Mesodermal cell (in vitro differentiated cells): ENCODE data around the gene RABEP2.

Source experiments
- H3K27ac ChIP-seq: 2 replicates; pipeline ENCODE4 v1.7.0; 2013; ENCODE audit warnings: mild to moderate bottlenecking, low read depth, low read length, moderate library complexity; ENCODE audit not compliant: severe bottlenecking
- H3K36me3 ChIP-seq: 2 replicates; pipeline ENCODE4 v1.7.1; 2013; ENCODE audit warnings: mild to moderate bottlenecking, low read length, moderate library complexity; ENCODE audit not compliant: control insufficient read depth, insufficient read depth
- H3K4me1 ChIP-seq: one replicate; pipeline ENCODE4 v1.7.1; 2013; ENCODE audit warnings: mild to moderate bottlenecking, low read length; ENCODE audit not compliant: insufficient read depth, control insufficient read depth, poor library complexity, severe bottlenecking
- H3K4me3 ChIP-seq: 2 replicates; pipeline ENCODE4 v1.7.0; 2013; ENCODE audit warnings: low read length, control low read depth, mild to moderate bottlenecking; ENCODE audit not compliant: insufficient read depth, poor library complexity, severe bottlenecking; ENCODE audit errors: extremely low read depth
- H3K9me3 ChIP-seq: 2 replicates; pipeline ENCODE4 v1.7.1; 2013; ENCODE audit warnings: mild to moderate bottlenecking, low read length, moderate library complexity; ENCODE audit not compliant: control insufficient read depth
- WGBS, 2 experiments: methylation state at CpG; one replicate each; pipeline ENCODE4 v1.1.5; 2013; ENCODE audit warnings: missing lambda C conversion rate in 2 of 2; ENCODE audit not compliant: insufficient coverage in 2 of 2; 5-methylcytosine and 5-hydroxymethylcytosine counted together

The RABEP2 gene

DNA sequence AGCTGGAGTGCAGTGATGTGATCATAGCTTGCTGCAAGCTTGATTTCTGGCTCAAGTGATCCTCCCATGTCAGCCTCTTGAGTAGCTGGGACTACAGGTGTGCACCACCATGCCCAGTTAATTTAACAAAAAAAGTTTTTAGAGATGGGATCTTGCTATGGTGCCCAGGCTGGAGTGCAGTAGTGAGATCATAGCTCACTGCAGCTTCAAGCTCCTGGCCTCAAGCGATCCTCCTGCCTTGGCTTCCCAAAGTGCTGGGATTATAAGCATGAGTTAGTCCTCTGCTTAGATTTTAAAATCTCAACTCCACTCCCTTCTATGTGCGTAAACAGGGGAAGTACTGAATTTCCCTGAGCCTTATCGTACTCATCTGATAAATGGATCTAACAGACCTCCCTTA is 6.3 kb downstream of the RABEP2 start:
- Histone ChIP-seq H3K4me1 (no peaks in the 10 kb centered on the region), H3K27ac (no peak overlapping the region), H3K4me3 (no peak overlapping the region), H3K36me3 (peaks cover 40% of the 10 kb centered on the region), H3K9me3 (no peaks in the 10 kb centered on the region)
- WGBS, 2 experiments: 90 to 97% methylated on average over 3 of the region's 3 CpGs

DNA sequence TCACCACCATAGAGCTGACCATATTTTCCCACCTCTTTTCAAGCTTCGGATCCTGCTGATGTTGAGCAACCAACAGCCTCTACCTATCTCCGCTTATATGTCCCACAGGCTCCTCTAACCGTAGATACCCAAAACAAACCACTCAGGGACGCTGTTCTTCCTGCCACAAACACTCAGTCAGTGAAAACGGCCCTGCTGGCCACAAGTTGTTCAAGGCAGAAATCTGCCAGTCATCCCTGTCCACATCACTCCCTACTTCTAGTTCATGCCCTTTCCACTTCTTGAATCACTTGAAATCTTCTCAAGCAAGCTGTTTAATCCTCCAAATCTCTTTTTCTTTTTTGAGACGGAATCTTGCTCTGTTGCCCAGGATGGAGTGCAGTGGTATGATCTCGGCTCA is 7.9 kb downstream of the RABEP2 start:
- Histone ChIP-seq H3K27ac (no peak overlapping the region), H3K4me1 (no peaks in the 10 kb centered on the region), H3K36me3 (peaks cover 40% of the 10 kb centered on the region), H3K4me3 (no peak overlapping the region), H3K9me3 (no peaks in the 10 kb centered on the region)
- 91 to 97% methylated on average over 6 to 7 of the region's 7 CpGs for WGBS, 2 experiments

DNA sequence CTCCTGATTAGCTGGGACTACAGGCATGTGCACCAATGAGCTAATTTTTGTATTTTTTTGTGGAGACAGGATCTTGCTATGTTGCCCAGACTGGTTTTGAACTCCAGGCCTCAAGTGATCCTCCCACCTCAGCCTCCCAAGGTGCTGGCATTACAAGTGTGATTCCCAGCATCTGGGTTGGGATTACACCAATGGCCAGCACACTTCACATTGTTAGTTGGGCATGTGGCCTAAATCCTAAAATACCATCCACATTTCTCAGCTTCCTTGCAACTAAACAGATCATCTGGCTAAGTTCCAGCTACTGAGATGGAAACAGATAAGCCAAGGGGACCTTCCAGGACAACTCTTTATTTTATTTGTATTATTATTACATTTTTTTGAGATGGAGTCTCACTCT is 9.9 kb downstream of the RABEP2 start:
- H3K4me3 ChIP-seq: no peak overlapping the region
- H3K36me3 ChIP-seq: peaks cover 42% of the 10 kb centered on the region
- H3K27ac ChIP-seq: no peak overlapping the region
- H3K9me3 ChIP-seq: no peaks in the 10 kb centered on the region
- H3K4me1 ChIP-seq: no peaks in the 10 kb centered on the region

DNA sequence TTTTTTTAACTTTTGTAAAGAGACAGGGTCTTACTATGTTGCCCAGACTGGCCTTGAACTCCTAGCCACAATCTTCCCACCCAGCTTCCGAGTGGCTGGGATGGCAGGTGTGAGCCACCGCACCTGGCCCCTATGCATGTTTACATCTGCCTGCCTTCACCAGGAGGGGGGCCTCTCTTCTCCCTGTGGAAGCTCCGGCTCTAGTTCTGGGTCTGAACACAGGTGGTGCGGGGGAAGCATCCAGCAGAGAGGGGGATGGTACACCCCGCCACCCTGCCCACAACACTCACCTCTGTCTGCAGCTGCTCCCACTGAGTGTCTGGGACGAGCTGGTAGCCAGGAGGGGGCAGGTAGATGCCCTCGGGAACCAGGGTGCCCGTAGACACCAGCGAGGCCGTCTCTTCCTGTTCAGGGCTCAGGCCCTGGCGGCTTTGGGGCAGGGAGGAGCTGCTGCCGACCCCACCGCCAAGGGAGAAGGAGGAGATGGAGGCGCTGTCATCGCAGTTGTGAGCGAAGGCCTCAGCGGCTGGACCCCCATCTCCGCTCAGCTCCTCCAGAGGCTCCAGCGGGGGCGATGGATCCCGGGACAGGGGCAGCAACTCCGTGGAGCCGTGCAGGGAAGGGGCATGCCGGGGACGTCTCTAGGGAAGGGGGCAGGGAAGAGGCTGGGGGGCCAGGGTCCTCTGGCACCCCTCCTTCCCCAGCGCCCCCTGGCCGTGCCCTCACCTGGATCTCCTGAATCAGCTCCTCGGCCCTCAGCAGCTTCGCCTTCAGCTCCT is 10.9 kb downstream of the RABEP2 start:
- no peak overlapping the region for H3K4me3 ChIP-seq
- no peaks in the 10 kb centered on the region for H3K4me1 ChIP-seq
- no peak overlapping the region for H3K27ac ChIP-seq
- no peaks in the 10 kb centered on the region for H3K9me3 ChIP-seq
- H3K36me3 ChIP-seq: peaks cover 40% of the 10 kb centered on the region
- WGBS, 2 experiments: 95 to 98% methylated on average over 18 to 26 of the region's 29 CpGs

DNA sequence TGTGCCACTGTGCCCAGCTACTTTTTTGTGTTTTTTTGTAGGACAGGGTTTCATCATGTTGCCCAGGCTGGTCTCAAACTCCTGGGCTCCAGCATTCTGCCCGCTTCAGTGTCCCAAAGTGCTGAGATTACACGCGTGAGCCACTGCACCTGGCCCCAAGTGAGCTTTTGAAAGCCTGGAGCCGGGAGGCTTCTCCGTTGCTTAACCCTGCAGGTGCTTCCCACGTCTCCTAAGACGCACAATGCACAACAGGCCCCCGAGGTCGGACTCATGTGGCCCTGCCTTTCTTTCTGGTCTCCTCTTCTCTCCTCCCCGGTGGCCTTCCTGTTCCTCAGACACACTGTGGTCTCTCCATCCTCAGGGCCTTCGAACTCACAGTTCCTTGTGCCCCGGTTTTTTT is 12.5 kb downstream of the RABEP2 start:
- Histone ChIP-seq H3K4me1 (no peaks in the 10 kb centered on the region), H3K27ac (no peak overlapping the region), H3K36me3 (peaks cover 35% of the 10 kb centered on the region), H3K9me3 (no peaks in the 10 kb centered on the region), H3K4me3 (no peak overlapping the region)
- 89 to 96% methylated on average over 12 of the region's 12 CpGs for WGBS, 2 experiments

DNA sequence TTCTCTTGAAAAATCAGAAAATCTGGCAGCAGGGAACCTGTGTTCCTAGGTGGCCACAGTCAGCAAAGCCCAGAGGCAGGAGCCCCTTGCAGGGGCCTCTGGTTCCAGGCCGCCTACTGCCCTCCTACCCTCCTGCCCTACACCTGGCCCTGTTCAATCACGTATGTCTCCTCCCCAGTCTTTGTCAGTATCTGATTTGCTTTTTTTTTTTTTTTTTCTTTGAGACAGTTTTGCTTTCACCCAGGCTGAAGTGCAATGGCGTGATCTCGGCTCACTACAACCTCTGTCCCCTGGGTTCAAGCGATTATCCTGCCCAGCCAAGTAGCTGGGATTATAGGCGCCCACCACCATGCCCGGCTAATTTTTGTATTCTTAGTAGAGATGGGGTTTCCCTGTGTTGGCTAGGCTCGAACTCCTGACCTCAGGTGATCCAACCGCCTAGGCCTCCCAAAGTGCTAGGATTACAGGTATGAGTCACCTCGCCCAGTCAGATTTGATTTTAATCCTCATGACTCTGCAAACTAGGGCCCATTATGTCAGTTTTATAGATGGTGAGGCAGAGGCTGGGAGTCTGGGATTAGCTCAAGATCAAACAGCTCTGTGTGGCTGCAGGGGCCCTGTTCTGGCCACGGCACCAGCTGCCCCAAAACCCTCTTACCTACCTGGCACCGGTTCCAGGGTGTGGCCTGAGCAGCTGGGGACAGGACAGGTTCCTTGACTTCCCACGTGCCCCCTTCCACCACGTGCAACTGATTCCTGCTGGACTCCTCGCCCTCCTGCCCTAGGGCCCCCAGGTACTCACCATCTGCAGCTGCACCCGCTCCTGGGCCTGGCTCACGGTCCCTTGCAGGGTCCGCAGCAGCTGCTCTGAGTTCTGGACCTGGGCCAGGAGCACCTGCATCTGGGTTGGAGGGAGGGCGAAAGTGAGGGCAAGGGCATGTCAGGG is 14.7 kb downstream of the RABEP2 start:
- Histone ChIP-seq H3K4me1 (no peaks in the 10 kb centered on the region), H3K27ac (no peak overlapping the region), H3K4me3 (no peak overlapping the region), H3K36me3 (peaks cover 21% of the 10 kb centered on the region), H3K9me3 (no peaks in the 10 kb centered on the region)
- 93 to 97% methylated on average over 15 to 16 of the region's 19 CpGs for WGBS, 2 experiments

DNA sequence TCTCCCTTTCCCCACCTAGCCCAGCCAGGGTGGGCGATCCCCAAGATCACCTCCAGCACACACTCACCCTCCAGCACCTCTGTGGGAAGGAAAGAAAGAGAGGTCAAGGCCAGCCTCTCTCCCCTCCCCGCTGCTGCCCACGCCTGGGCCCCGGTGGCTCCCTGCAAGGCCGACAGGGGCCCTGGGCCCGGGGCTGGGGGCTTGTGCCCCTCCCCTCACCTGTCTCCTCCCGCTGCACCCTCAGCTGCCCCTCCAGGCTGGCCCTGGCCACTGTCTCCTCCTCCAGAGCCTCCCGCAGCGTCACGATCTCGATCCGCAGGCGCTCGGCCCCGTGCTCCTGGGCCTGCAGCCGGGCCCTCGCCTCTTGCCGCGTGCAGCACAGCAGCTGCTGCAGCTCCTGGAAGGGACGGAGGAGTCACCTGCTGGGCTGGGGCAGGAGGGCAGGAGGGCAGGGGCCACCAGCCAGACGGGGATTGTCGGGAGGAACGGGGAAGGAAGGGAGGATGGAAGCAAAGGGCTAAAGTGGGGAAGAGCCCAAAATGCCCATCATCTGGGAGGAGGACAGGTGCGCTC is 19.2 kb downstream of the RABEP2 start:
- WGBS, 2 experiments: 85 to 88% methylated on average over 19 to 23 of the region's 24 CpGs
- Histone ChIP-seq H3K36me3 (peaks cover 13% of the 10 kb centered on the region), H3K9me3 (no peaks in the 10 kb centered on the region), H3K4me1 (no peaks in the 10 kb centered on the region), H3K27ac (no peak overlapping the region), H3K4me3 (no peak overlapping the region)

DNA sequence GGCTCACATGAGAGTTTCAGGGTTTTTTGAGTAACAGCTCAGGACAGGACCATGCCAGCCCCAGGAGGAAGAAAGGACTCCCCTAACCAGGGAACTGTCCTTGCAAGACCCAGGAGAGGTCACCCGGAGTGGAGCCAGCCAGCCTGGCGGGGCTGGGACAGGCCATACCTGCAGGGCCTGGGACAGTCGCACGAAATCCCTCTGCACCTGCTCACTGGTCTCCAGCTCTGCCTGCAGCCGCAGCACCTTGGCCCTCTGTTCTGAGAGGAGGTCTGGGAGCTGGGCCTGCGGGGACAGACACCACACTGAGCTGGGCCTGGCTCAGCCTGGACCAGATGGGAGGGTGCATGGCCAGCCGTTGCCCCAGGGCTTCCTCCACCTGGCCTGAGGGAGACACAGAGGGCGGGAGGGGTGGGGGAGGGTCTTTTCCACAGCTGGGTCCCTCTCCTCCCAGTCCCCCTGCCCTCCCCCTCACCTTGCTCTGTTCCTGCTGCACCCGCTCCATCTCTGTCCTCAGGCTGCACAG is 19.7 kb downstream of the RABEP2 start:
- WGBS, 2 experiments: 74 to 94% methylated on average over 3 to 5 of the region's 9 CpGs
- no peaks in the 10 kb centered on the region for H3K4me1 ChIP-seq
- H3K36me3 ChIP-seq: peaks cover 8% of the 10 kb centered on the region
- no peaks in the 10 kb centered on the region for H3K9me3 ChIP-seq
- no peak overlapping the region for H3K27ac ChIP-seq
- no peak overlapping the region for H3K4me3 ChIP-seq

DNA sequence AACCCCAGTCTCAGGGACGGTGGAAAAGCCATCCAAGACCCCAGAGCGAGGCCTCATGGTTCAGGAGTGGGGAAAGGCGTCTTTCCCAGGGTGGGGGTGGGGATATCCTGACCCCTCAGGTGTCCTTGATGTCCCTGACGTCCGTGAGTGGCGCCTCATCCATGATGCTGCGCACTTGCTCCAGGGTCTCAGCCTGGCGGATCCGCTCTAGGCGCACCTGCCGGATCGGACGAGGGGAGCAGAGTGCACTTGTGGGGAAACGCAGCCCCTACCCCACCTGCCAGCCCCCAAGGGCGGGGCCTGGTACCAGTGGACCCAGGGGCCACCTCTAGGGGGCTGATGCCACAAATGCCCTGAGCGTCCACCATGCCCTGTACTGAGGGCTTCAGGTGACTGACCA is 20.2 kb downstream of the RABEP2 start:
- Histone ChIP-seq H3K9me3 (no peaks in the 10 kb centered on the region), H3K4me1 (no peaks in the 10 kb centered on the region), H3K4me3 (no peak overlapping the region), H3K36me3 (peaks cover 6% of the 10 kb centered on the region), H3K27ac (no peak overlapping the region)
- WGBS, 2 experiments: 94 to 98% methylated on average over 12 to 15 of the region's 16 CpGs

DNA sequence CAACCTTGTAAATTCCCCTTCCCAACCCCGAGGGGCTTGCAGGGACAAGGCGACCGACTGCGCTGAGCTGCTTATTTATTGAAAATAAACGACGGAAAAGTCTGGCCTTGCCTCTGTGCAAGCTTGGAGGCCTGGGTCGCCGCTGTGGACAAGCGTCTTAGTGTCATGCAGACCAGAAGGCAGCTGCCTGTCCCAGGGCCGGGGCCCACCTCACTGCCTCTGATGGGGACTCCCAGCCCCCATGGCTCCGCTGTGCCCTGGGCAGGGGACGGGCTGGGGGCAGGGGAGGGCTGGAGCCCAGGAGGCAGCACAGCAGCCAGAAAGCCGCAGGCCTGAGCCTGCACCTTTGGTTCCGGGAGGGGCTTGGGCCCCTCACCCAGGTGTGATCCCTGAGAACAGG is 20.7 kb downstream of the RABEP2 start:
- no peaks in the 10 kb centered on the region for H3K4me1 ChIP-seq
- H3K9me3 ChIP-seq: no peaks in the 10 kb centered on the region
- peaks cover 6% of the 10 kb centered on the region for H3K36me3 ChIP-seq
- no peak overlapping the region for H3K27ac ChIP-seq
- H3K4me3 ChIP-seq: no peak overlapping the region
- 94 to 99% methylated on average over 13 to 14 of the region's 14 CpGs for WGBS, 2 experiments
